Activated CD8-positive, alpha-beta memory T cell treated with anti-CD3 and anti-CD28 coated beads, Interleukin-2, amount 50 U/mL, for 4 hours (primary cell): ENCODE measurements around the gene VAC14.
"Not testable (repeated sequence)": the region's sequence is repeated elsewhere in the genome, so short reads cannot be mapped to it uniquely, and the experiment has no call there.

Experiments
- DNase-seq: peaks from one replicate; pipeline ENCODE4 v3.0.0-alpha.2; 2020

The VAC14 gene

DNA sequence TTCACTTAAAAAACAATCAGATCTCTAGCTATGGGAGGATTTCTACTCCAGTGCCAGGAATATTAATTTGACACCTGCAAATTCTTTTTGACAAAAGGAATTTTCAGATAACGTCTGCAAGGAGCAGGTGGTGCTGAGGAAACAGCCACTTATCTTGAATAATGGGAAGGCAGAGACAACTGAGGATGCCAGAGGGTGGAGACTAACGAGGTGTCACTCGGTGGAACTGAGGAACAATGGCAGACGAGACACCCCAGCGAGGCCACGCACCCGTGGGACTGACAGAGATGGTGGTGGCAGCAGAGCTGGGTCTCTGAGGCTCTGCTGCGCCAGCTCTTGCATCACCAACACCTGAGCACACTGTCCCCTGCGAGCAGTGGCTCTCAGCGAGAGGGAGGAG, 42.2 kb downstream of the VAC14 start:
- DNase-seq, result no peak

DNA sequence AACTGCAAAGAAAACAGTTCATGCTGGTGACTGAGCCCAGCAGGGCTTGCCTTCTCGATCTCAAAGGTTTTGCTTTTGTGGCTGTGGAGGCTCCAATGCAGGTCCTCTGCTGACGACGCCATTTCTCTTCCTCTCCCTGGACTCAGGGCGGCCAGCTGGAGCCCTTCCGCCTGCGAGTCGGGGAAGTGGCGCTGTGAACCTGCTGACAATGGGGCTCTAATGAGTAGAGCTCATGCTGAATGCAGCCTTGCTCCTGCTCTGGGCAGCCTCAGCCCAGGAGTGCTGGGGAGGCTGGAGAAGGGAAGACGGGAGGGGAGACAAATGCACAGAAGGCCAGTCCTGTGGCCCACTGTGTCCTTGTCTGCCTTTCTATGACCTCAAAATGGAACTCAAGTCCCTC, 43.8 kb downstream of the VAC14 start:
- no peak for DNase-seq

DNA sequence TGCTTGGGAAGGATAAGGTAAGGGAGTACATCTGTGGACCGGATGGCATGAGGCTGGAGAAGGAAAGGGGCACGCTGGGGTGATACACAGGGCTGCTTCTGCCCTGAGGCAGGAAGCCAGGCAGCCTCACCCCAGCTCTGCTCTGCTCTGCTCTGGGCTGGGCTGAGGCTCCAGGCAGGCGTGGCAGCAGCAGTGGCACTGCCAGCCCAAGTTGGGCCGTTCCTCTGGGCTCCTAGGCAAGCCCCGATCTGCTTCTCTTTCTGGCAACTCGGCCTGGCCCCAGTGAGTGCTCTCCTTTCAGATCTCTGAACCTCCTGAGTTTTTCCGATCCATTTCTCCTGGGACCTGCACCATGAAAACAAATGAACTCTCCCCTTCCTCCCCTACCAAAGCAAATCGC, 44.9 kb downstream of the VAC14 start:
- no peak for DNase-seq

DNA sequence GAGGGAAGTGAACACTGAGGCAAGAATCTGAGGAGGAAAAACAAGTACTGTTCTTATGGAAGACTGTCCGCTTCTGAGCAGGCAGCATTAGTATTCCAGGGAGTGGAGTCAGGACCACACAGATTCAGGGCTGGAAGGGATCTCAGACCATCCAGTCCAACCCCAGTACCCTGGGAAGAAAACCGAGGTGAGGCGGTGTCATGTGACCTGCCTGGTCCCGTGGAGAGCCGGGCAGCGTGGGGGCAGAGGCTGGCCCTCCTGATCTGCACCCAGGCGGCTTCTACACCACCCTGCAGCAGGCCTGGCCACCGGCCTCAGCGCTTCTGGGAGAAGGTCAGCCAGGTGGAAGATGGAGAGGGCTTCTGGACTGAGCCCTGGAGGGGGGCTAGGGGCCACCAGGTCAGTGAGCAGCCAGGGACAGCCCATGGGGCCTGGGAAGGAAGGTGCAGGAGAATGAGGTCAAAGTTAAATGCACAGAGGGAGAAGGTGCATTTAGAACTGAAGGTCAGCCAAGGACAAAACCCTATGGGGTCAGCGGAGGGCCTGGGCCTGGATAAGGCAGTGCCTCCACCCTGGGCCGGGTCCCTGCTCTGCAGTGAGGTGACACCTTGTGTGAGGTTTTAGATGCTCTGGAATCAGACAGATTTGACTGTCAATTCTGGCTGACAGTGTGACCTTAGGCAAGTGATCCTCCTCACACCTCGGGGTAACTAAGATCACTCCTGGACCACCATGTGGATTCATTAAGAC, 45.9 kb downstream of the VAC14 start:
- no peak for DNase-seq

DNA sequence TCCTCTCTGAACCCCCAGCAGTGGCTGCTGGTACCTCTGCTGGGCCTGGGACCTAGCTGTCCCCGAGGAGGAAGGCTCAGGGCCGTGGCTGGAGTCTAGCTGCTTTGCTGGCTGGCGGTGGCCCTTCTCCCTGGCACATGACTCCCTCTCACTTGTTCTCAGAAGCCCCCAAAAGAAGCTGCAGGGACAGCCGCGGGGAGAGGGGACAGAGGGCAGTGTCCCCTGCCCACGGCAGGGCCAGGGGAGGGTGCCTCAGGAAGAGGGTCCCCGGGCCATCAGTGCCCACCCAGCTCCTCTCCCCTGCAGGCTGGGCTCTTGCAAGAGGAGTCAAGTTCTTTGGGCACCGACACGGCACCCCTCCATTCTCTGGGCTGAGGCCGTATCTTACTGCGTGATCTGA, 46.6 kb downstream of the VAC14 start:
- no peak for DNase-seq

DNA sequence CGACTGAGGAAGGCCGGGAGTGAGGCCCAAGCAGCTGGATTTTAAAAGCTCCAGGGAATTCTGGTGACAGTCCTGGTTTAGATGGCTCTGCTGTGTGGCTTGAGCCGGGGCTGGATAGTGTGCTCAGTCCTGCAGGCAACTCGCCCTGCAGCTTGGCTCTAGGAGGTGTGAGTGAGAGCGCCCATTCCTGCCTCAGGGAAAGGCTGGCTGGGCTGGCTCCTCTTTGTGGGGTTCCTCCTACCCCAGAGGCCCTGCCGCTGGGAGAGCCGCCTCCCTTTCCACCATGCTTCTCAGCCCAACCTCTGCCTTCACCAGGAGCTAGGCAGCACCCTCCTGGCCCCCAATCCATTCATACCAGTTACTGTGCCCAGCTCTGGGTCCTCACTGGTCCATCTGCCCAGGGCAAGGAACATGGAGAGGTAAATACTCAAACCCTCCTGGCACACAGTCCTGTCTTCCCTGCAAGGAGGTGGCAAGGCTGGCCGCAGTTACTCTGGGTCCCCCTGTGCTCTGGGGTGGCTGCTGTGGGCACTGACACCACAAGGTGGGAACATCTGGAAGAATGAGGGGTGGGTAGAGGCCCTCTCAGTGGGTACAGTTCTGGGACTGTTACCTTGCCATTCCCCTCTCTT, 47.1 kb downstream of the VAC14 start:
- no peak for DNase-seq

DNA sequence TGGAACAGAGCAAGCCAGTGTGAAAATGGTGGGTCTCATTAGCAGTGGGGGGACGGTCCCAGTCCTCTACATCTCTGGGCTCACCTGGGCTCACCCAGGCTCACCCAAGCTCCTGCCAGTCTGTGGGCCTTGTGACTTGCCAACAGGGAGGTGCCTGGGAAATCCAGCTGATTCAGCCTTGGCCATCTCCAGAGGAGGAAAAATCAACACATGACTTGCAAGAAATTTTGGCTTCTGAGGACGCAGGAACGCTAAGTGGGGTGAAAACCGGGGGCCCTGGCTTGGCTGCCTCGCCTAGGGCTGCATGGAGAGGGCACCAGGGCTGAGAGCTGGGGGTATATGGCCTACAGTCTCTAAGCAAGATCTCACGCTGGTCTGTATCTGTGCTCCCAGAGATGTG, 47.7 kb downstream of the VAC14 start:
- DNase-seq, result no peak

DNA sequence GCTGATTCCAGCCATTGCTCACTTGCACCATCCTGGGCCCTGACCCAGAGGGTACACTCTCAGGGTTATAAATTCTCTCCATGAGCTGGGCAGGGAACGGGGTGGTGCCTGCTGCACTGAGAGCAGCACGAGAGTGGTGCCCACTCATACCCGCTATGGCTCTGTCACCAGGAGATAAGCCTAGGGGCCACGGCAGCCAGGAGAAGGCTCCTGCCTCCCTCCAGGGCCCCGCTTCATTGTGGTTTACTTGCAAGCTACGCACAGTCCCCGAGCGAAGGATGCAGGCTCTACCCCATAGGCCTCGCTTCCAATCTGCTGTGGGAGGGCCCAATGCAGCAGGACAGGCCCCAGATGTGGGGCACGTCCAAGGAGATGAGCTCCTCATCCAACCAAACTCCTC, 48.5 kb downstream of the VAC14 start:
- no peak for DNase-seq

DNA sequence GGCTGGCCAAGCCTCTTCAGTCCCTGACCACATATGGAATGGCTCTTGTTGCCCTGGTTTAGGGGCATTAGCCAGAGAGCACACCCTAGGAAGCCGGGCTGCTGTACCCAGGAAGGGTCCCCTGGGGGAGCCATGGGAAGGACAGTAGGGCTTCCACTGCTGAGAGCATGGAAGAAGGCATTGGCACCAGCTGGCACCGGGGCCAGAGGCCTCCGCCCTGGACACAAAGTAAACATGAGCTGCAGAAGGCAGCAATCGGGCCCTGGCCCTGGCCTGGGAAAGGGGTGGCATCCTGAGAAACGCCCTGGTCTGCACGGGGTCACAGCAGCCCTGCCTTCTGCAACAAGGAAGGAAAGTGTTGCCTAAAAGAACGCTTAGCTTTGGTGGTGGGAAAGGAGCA, 49.4 kb downstream of the VAC14 start:
- no peak for DNase-seq

DNA sequence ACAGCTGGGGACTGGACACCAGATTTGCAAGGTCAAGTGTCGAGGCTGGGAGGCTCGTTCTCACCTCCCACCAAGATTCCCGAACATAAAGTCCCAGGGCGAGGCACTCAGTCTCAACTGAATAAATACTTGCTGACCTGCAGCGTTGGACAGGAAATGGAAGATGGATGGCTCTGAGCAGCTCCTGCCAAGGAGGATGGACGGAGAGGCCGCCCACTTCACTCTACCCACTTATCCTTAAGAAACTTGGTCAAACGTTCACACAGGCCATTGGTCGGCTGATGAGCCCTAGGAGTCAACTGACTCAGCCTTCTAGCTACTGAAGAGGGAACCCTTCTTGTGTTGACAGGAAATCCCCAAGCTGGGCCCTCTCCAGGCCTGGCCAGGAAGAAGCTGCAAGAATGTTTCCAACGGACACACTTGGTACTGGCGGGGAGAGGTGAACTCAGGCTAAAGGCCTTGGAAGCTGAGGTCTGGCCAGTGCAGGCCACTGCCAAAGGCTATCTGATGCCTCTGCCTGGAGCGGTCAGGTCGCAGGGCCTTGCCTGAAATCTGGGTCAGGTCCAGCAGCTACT, 50.0 kb downstream of the VAC14 start:
- DNase-seq, result no peak

DNA sequence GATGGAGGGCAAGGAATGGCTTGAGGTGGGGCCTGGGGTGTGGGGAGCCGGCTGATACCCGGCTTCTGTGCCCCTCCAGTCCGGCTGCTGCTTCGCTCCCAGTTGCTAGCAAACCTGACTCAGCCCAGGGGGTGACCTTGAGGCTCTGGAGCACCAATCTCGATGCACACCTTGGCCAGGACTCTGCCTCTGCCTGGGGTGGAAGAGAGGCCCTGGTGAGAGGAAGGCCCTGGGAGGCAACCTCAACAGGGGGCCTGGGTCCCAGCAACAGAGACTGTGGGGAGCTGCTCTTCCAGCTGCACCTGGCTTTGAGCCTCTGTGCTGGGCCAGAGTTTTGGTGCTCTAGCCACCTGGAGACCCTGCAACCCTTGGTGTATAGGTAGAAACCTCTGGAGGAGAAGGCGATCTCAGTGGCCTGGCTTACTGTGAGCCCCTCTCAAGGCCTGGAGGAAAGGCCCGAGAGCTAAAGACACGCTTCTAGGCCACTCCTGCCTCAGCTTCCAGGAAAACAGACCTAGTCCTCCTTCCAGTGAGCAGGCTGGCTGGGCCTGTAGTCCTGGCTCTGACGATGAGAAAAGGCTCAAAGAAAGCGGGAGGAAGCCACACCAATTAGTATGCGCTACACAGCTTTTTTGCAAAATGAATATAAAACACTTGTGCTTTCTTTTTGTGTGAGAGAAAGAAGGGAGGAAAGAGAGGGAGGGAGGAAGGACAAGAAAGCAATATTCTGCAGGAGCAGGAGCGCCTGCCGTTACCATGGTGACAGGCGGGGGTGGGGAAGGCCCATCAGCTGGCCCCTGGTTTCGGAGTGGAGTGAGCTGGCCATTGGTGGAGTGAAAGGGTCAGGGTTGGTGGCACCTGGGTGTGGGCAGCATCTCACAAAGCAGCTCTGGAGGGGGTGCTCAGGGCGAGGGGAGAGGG, 51.0 kb downstream of the VAC14 start:
- no peak for DNase-seq

DNA sequence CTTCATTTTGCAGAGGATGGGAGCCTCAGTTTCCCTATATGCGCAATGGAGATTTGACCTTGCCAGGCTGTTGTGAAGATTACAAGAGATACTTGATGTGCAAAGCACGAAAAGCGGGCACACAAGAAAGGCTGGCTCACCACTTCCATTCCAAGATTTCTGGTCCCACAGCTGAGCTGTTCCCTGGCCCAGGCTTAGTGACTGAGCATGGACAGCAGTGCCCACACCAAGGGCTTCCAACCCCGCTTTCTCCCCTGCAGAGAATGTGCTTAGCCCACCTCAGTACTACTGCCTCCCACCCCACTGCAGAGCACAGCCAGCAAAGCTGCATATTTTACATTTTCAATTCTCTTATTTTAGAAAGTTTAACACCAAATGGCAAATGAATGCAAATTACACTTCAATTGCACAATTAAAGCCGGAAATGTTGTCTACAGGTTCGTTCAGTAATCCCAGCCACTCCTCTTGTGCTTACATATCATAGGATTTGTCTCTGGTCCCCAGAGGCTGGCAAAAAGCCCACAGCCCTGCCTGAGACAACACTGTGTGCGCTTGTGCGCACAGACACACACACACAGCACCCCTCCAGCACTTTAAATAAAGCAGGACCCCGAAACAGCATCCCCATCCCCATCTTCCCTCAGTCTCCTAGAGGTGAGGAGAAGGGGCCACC, 51.8 kb downstream of the VAC14 start:
- DNase-seq, result no peak

DNA sequence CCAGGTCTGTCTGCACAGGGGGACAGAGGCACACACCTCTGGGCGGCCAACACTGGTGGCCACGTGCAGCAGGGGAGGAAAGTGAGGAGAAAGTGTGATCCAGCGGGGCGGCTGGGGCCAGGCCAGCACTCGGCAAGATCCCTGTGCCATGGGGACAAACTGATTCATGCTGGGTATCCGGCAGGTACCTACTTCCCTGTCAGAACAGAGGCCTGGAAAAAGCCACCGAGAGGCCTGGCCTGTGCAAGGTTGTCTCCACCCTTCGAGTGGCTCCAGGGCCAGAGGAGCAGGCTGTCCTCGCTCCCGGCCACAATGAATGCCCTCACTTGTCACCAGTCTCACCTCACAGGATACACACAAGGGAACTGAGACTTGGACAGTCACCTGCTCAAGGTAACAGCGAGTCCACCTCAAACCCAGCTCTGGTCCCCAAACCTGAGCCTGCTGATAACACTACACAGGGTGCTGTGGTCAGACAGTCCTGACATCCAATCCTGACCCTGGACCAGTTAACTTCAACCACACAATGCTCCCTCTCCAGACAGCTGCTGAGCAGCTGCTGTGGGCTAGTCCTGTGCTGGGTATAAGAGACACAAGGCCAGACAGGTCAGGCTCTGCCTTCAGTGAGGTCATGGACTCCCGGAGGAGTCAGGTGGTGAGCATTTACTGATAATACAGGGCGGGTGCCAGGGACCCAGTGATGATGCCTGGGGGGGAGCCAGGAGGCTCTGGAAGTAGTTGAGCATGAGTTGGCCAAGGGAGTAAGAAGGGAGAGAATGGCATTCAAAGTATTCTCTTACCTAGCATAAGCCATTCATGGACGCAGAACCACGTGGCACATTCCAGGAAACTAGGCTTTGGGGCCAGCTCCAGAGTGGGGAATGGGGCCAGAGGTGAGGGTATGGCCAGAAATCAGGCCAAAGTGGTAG, 53.0 kb downstream of the VAC14 start:
- DNase-seq, result no peak

DNA sequence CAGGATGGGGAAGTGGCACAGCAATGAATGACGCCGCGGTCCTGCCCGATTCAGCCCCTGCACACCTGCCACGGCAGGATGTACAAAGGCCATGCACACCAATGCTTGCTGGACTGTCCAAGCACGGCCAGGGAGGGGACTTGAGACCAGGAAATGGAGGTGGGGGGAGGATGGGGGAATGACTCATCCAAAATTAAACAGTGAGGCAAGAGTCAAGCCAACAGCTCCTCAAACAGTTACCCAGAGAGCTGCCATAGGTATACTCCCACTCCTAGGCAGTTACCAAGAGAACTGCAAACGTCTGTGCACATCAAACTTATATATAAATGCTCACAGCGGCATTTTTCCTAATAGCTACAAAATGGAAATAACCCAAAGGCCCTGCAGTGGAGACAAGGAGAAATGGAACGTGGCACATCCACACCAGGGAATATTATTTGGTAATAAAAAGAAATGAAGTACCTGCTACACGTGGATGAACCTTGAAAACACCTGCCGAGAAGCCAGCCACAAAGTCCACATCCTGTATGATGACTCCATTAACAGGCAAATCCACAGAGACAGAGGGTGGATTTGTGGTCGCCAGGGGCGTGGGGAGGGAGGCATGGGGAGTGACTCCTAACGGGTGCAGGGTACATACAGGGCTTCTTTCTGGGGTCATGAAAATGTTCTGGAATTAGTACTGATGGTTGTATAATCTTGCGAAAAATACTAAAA, 54.1 kb downstream of the VAC14 start:
- DNase-seq, result no peak

DNA sequence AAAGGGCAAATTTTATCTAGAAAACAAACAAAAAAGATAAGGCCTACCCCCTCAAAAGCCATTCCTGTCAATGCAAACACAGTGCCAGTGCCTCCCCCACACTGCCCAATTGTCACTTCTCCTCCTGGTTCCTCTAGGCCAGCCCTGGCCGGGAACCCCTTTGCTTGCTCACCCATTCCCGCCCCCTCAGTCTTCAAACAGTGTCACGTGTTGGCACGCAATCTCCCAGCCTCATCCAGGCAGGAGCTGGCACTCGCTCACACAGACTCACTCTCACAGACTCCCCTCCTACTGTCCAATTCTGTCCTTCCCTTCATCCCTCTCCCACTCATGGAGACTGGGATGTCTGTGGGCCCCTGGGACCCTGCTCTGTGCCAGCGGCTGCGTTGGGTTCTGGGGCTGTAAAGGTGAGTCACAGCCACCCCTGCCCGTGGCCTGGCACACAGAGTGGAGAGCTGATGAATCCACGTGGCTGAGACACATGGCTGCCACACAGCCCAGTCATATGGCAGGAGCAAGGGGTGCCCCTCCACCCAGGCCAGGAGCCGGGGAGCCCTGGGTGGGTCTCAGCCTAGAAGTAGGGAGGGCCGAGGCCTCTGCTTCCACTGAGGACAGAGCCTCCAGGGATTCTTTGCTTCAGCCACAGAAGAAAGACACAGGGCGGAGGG, 54.8 kb downstream of the VAC14 start:
- DNase-seq, result no peak

DNA sequence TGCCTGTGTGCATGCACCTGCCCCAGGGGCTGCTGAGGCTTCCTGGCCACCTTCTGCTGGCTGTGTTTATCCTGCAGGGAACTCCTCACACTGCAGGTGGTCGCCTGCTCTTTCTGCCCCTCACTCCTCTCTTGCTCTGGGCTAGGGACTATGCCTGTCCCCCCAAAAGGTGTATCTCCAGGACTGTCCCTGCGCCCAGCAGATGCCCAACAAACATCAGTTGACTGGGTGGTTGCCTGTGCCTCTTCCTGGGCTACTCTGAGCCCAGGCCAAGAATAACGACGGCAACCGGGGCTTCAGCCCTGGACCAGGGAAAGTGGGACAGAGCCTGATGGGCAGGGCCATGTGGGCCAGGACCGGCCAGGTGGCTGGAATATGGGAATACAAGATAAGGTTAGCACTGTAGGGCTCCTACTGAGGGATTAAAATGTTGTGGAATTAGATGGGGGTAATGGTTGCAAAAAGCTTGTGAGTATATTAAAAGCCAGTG, 55.4 kb downstream of the VAC14 start:
- DNase-seq, result no peak

DNA sequence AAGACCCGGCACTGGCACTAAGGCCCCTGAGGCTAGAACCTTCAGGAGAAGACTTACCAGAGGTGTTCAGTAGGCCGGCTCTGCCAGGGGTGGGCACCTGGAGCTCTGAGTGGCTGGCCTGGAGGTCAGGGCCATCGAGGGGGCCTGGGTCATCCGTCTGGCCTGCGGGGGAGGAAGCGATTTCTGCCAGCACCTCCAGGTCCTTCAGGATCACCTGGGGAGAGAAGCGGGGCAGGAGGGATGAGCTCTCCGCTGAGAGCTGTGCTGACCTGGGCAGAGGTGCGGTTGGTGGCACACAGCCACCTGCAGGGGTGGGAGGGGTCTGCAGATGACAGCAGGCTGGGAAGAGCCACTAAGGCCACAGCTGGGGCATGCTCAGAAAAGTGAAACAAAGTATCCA, 56.6 kb downstream of the VAC14 start:
- DNase-seq, result no peak

DNA sequence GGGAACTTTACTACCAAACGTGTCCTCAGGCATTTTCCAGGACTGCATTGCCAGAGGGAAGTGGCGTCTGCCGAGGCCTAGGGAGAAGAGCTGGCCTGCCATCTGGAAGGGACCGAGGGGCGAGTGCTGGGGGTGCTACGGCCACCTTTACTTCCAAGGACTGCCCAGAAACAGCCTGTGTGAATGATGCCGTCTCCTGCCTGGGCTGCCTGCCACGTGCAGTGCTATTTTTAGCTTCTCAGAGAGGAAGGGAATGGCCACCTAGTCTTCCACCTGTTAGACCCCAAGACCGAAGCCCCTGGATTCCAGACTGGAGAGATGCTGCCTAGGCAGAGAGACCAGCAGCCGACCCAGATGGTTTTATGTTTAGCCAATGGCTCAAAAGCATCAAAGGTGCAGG, 57.2 kb downstream of the VAC14 start:
- DNase-seq, result no peak

DNA sequence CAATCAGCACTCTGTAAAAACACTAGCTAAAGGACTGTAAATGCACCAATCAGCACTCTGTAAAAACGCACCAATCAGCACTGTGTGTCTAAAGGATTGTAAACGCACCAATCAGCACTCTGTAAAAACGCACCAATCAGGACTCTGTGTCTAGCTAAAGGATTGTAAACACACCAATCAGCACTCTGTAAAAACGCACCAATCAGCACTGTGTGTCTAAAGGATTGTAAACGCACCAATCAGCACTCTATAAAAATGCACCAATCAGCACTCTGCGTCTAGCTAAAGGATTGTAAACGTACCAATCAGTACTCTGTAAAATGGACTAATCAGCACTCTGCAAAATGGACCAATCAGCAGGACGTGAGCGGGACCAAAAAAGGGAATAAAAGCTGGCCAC, 58.0 kb downstream of the VAC14 start:
- DNase-seq, result not testable (repeated sequence)

DNA sequence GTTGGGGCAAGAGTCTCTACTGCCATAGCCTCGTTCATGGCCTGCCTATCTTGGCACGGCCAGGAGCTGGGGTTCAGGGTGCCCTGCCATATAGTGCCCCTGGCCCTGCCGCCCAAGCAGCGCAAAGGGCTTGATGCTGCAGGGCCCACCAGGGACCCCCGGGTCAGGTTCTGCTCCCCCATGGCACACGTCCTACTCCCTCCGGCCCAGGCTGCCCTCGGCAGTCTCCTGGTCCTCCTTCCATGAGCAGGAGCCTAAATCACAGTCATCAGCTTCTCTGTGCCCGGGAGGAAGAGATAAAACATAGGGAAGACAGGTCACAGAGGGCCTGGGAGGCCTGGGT, 59.2 kb downstream of the VAC14 start:
- no peak for DNase-seq
